ENCODE data around the gene TAF1.
"Not testable (repeated sequence)": the region's sequence is repeated elsewhere in the genome, so short reads cannot be mapped to it uniquely, and the experiment has no call there.

- TF ChIP-seq FOXM1 (IDR thresholded peaks at IDR 0.05; ENCODE audit: borderline replicate concordance); HDGF (IDR thresholded peaks at IDR 0.05; ENCODE audit: borderline replicate concordance); NFRKB (IDR thresholded peaks at IDR 0.05): not testable (repeated sequence)
Measured at GRCh38 chrX:71349151-71349665, 16.9 kb upstream of the TAF1 start.

Measured in HEK293T (cell line).